ENCODE results near the gene TMEM191C.
"Not testable (repeated sequence)": the region's sequence is repeated elsewhere in the genome, so short reads cannot be mapped to it uniquely, and the experiment has no call there.

The TMEM191C gene

DNA sequence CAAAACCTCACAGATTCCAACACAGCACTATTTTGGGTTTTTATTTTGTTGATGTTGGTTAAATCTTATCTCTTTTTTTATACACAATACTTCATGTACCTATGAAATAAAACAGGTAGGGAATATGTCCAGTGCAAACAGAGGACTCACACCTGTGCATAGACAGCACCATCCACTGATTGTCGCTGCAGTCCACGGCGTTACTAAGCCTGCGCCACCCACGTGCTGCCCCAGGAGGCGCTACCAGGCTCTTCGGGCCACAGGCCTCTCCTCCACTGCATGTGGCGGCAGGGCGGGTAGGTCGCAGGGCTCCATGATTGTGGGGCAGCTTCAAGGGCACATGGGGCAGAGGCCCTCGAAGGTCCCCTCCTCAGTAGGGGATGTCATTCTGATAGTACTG is 5.8 kb downstream of the TMEM191C start:
- in situ Hi-C loops (cut with MboI; ENCODE audit: low sequenced_read_pairs): not testable (repeated sequence)

DNA sequence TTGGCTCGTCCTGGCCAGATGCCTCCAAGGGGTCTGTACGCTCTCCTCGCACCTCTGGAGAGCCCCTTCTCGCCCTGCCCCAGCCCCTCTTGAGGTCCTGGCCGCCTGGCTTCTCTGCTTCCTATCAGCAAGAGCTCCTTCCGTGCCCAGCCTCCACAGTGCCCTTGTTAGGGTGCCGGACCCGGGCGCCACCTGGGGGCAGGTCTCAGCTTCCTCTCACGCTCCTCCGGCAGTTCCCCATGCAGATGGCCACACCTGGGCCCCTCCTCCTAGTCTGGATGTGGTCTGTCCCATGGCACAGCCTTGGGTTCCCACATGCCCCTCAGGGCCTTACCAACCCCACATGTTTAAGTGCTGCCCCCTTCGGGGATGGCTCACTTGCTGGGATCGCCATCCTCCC is 6.5 kb downstream of the TMEM191C start:
- in situ Hi-C loops (cut with MboI; ENCODE audit: low sequenced_read_pairs): not testable (repeated sequence)

DNA sequence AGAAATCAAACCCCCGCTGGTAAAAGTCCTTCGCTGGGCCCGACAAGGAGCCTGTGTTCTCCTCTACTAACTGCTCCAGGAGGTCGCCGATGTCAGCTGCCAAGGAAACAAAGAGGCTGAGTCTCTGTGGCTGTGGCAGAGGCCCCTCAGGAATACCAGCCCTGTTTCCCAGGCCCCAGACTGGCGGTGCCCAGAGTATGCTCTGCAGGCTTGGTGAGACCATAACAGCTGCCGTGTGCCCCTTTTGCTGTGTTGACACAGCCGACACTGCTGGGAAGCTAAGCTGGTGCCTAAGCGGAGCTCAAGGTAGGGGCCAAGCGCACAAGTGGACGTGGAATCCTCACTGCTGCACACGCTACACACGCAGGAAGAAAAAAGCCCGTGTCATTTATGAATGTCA is 16.9 kb downstream of the TMEM191C start:
- in situ Hi-C loops (cut with MboI; ENCODE audit: low sequenced_read_pairs): not testable (repeated sequence)

GRCh38 chr22:21487723-21488122 is 20.5 kb downstream of the TMEM191C start:
- in situ Hi-C loops (cut with MboI; ENCODE audit: low sequenced_read_pairs): not testable (repeated sequence)

- in situ Hi-C loops (cut with MboI; ENCODE audit: low sequenced_read_pairs): not testable (repeated sequence)
Measured at GRCh38 chr22:21489149-21489680, 22.0 kb downstream of the TMEM191C start.

DNA sequence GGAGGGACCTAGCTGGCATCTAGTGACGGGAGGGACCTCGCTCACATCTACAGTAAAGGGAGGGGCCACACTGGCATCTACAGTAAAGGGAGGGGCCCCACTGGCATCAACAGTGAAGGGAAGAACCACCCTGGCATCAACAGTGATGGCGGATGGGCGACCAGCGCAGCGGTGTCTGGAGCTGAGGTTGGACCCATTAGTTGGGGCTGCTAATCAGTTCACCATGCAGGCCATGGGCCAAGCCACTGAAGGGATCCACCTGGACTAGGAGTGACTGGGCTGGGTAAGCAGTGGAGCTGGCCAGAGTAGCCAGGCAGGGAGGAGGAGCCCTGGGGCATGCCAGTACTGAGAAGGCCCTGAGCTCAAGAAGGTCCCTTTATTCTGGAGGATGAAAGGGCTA is 23.4 kb downstream of the TMEM191C start:
- in situ Hi-C loops (cut with MboI; ENCODE audit: low sequenced_read_pairs): not testable (repeated sequence)

DNA sequence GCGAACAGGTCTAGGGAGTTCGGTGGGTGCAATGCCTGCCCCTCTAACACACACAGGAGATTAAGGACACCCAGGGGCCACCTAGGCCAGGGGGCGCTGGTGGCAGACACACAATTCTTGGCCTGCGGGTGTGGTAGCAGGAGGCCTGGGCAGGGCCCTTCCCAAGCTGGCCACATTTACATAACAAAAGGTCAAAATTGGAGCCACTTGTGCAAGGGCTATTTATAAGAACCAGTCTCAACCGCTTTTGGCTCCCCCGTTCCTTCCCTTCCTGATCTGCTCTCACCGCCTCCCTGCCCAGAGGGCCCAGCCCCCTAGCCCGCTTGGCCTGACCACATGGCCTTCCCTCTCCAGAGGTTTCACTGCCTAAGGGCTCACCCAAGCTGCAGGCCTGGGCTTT is 25.1 kb downstream of the TMEM191C start:
- in situ Hi-C loops (cut with MboI; ENCODE audit: low sequenced_read_pairs): not testable (repeated sequence)

GRCh38 chr22:21493789-21494782 is 26.9 kb downstream of the TMEM191C start:
- in situ Hi-C loops (cut with MboI; ENCODE audit: low sequenced_read_pairs): not testable (repeated sequence)

DNA sequence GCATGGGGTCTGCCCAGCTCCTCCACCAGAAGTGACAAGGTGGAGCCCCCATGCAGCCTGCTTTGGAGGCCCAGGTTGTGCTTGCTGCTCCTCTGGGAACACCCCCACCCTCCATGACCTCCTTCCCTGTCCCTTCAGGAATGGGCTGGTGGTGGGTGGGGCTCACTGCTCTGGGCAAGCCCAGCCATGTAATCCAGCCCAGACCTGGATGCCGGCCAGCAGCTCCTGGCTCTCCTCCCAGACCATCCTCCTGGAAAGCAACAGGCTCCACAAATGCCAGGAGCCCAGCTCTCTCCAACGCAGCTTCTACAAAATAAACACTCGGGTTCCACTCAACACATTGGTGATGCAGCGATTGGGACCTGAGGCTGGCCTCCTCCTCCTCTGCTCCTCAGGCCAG is 30.8 kb downstream of the TMEM191C start:
- in situ Hi-C loops (cut with MboI; ENCODE audit: low sequenced_read_pairs): not testable (repeated sequence)

DNA sequence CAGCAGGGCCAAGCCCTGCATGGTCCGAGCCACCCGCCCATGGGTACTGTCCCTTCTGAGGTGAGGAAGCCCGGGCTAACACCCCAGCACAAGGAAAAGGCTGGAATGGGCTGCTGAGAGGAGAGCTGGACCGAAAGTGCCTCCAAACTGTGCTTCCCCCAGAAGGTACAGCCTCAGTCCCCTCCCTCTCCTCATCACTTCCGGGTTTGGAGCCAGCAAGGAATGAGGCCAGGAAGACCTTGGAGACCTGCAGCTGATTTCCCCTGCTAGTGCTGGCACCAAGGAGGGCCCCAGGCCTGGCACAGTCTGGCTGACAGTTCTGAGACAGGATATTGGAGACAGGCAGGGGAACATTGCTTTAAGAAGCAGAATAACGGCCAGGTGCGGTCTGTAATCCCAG is 31.3 kb downstream of the TMEM191C start:
- in situ Hi-C loops (cut with MboI; ENCODE audit: low sequenced_read_pairs): not testable (repeated sequence)

GRCh38 chr22:21499623-21500506 is 32.7 kb downstream of the TMEM191C start:
- in situ Hi-C loops (cut with MboI; ENCODE audit: low sequenced_read_pairs): not testable (repeated sequence)

DNA sequence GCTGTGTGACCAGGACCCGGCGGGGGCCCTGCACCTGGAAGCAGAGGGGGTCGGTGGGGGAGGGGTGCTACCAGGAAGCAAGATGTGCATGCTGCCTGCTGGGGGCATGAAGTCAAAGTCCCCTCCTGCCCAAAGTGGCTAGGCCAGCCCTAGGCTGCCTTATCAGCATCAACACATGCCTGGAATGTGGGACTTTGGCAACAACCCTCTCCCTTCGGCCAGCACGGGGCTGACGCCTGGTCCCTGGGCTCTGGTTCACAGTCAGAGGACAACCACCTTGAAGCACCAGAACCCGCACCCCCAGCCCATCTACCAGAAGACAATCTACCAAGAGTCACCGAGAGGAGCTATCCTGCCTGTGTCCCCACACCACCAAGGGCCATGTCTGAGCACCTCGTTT is 43.2 kb downstream of the TMEM191C start:
- in situ Hi-C loops (cut with MboI; ENCODE audit: low sequenced_read_pairs): not testable (repeated sequence)

DNA sequence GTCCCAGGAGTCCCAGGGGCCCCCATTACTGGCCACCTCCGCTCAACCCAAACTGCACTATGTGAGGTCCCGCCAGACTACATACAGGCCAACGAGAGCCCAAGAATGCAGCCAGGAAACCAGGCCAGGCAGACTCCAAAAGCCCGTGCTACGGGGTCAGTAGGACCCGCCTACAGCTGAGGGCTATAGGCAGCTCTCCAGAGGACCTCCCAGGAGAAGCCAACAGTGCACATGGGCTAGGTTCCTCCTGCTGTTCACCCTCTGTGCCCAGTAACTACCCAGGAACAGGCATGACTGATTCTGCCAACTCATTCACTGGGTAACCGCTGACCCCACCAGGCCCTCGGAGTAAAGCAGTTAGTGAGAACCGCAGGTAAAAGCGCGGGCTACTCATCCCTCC is 44.8 kb downstream of the TMEM191C start:
- in situ Hi-C loops (cut with MboI; ENCODE audit: low sequenced_read_pairs): not testable (repeated sequence)

DNA sequence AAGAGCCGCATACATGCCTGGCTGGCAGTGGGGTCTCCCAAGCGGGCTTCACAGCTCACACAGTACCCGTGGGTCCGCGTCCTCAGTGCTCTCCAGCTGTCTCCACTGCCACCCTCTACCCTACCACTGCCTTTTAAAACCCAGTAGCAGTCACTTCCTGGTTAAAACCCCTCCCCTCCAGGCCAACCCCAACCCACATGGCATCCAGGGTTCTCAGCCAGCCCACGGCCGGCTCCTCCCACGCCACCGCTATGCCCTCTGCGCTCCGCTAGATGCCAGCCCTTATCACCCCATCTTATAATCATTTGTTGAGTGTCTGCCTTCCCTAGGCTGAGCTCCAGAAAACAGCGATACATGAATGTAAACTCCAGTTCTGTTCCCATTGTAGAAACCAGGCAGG is 46.9 kb downstream of the TMEM191C start:
- in situ Hi-C loops (cut with MboI; ENCODE audit: low sequenced_read_pairs): not testable (repeated sequence)

DNA sequence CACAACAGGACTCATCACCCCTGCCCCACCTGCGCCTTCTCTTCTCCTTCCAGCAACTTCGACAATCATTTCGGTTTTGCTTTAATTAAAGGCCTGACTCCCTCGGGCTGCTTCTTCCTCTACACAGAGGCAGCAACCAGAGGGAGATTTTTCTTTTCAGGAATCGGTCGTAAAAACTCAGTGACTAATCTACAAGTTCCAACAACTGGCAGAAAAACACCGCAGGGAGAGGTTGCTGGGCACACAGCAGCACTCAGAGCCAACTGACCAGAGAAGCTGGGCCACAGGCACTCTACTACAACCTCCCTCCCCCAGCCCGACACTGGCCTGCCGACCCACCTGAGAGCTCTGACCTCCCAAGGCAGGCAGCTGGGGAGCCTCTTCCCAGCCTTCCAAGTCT is 48.0 kb downstream of the TMEM191C start:
- in situ Hi-C loops (cut with MboI; ENCODE audit: low sequenced_read_pairs): not testable (repeated sequence)

GRCh38 chr22:21516522-21516921 is 49.3 kb downstream of the TMEM191C start:
- in situ Hi-C loops (cut with MboI; ENCODE audit: low sequenced_read_pairs): not testable (repeated sequence)

GRCh38 chr22:21516970-21517764 is 50.0 kb downstream of the TMEM191C start:
- in situ Hi-C loops (cut with MboI; ENCODE audit: low sequenced_read_pairs): not testable (repeated sequence)
